Measurements from ENCODE around the gene SLC17A9.

The SLC17A9 gene

DNA sequence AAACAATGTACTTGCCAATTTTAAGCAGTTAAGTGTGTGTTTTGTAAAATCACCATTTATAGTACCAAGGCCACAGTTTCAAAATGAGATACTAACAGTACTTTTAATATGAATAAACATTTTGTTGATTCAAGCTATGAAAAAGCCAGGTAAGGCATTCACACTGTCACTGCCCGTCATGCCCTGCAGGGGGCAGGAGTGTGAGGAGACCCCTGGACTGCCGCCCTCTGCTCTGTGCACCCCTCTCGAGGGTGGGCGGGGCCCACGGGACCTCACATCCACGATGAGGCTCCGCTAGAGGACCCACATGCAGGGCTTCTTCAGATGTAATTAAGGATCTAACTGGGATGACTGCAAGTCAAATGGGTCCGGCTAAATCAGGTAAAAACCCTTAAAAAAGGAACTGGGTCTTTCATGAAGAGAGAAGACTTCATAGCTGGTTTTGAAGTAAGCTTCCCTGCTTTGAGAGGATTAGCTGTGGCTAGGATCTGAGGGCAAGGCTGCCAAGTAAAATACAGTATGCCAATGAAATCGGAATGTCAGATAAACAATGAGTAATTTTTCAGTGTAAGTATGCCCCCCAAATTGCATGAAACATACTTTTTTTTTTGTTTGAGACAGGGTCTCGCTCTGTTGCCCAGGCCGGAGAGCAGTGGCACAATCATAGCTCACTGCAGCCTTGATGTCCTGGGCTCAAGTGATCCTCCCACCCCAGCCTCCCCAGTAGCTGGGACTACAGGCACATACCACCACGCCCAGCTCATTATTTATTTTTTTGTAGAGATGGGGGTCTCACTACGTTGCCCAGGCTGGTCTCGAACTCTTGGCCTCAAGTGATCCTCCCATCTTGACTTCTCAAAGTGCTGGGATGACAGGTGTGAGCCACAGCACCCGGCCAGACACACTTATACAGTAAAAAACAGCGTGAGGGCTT lies 44.9 kb upstream of the SLC17A9 start:
- H3K27me3 ChIP-seq (replicated peaks; ENCODE audit: control insufficient read depth, insufficient read depth, low read length): no peaks in the 10 kb centered on the region
- H3K36me3 ChIP-seq (ENCODE audit: control insufficient read depth, insufficient read depth, low read length): peaks cover 62% of the 10 kb centered on the region
- DNase-seq (ENCODE audit: extremely low read depth, insufficient read length): no peak
- peak; percentile 60 for TF ChIP-seq CTCF (IDR thresholded peaks at IDR 0.05; ENCODE audit: insufficient read depth, low read length, poor library complexity, severe bottlenecking)
- H3K4me3 ChIP-seq (replicated peaks; ENCODE audit: low read depth, low read length): no peak overlapping the region

- no peak for DNase-seq (ENCODE audit: extremely low read depth, insufficient read length)
- peaks cover 59% of the 10 kb centered on the region for H3K36me3 ChIP-seq (ENCODE audit: control insufficient read depth, insufficient read depth, low read length)
- no peak for TF ChIP-seq CTCF (IDR thresholded peaks at IDR 0.05; ENCODE audit: insufficient read depth, low read length, poor library complexity, severe bottlenecking)
These were observed 43.3 kb upstream of the SLC17A9 start for GRCh38 chr20:62908971-62909791.

DNA sequence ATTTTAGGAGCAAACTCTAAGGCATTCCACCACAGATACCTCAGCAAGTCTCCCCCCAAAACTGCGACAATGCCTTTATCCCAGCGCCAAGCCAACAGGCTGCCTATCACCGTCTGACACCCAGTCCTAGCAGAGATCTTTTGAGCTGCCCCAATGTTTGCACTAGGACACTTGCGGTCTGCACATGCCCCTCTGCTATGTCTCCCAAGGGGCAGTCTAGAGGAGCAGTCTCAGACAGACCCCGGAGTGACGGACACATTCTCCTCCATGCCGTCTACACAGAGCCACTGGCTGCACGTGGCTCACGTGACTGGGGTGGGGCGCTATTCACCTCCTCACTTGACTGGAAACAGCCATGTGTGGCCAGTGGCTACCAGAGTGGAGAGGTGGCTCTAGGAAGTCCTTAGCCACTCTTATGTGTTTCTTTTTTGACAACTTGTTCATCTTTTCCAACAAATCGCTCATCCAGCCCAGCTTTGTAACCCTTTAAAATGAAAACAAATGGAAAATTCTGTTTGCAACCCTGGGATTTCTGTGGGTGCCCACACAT lies 42.2 kb upstream of the SLC17A9 start:
- peaks cover 56% of the 10 kb centered on the region for H3K36me3 ChIP-seq (ENCODE audit: control insufficient read depth, insufficient read depth, low read length)

More at GRCh38 chr20:62908971-62909791, 43.3 kb upstream of the SLC17A9 start:
- H3K27me3 ChIP-seq (replicated peaks; ENCODE audit: control insufficient read depth, insufficient read depth, low read length): no peaks in the 10 kb centered on the region
- H3K4me3 ChIP-seq (replicated peaks; ENCODE audit: low read depth, low read length): no peak overlapping the region

GRCh38 chr20:62910777-62911497 lies 41.6 kb upstream of the SLC17A9 start:
- Histone ChIP-seq H3K36me3 (ENCODE audit: control insufficient read depth, insufficient read depth, low read length) (peaks cover 49% of the 10 kb centered on the region), H3K4me3 (replicated peaks; ENCODE audit: low read depth, low read length) (no peak overlapping the region), H3K27me3 (replicated peaks; ENCODE audit: control insufficient read depth, insufficient read depth, low read length) (no peaks in the 10 kb centered on the region)
- no peak for DNase-seq (ENCODE audit: extremely low read depth, insufficient read length)
- TF ChIP-seq CTCF (IDR thresholded peaks at IDR 0.05; ENCODE audit: insufficient read depth, low read length, poor library complexity, severe bottlenecking): no peak

More for the DNA sequence above, 42.2 kb upstream of the SLC17A9 start:
- Histone ChIP-seq H3K27me3 (replicated peaks; ENCODE audit: control insufficient read depth, insufficient read depth, low read length) (no peaks in the 10 kb centered on the region), H3K4me3 (replicated peaks; ENCODE audit: low read depth, low read length) (no peak overlapping the region)
- no peak for TF ChIP-seq CTCF (IDR thresholded peaks at IDR 0.05; ENCODE audit: insufficient read depth, low read length, poor library complexity, severe bottlenecking)
- no peak for DNase-seq (ENCODE audit: extremely low read depth, insufficient read length)

- no peak for TF ChIP-seq CTCF (IDR thresholded peaks at IDR 0.05; ENCODE audit: insufficient read depth, low read length, poor library complexity, severe bottlenecking)
- H3K36me3 ChIP-seq (ENCODE audit: control insufficient read depth, insufficient read depth, low read length): peaks cover 42% of the 10 kb centered on the region
- DNase-seq (ENCODE audit: extremely low read depth, insufficient read length): no peak
- no peak overlapping the region for H3K4me3 ChIP-seq (replicated peaks; ENCODE audit: low read depth, low read length)
- no peaks in the 10 kb centered on the region for H3K27me3 ChIP-seq (replicated peaks; ENCODE audit: control insufficient read depth, insufficient read depth, low read length)
These were observed 40.7 kb upstream of the SLC17A9 start for GRCh38 chr20:62911701-62912280.
